Activated T-helper 2 cell treated with anti-CD3 and anti-CD28 coated beads, Interferon-gamma antibody, Interleukin-2, Interleukin-4, amounts not matched to agents 10 μg/mL and 5 μg/mL and 100 μg/mL, durations not matched to agents 14 hours and 24 hours and 36 hours (primary cell): ENCODE data around the gene XRCC6. TPM values are rescaled to one million over a fixed set of nuclear protein-coding genes. Genes with fewer than 3 reads are reported as not detected.
"Not testable (repeated sequence)": the region's sequence is repeated elsewhere in the genome, so short reads cannot be mapped to it uniquely, and the experiment has no call there.

ENCODE experiments used
- DNase-seq: peaks from one replicate; pipeline ENCODE4 v3.0.0; 2021; ENCODE audit warnings: low spot score
- H3K27ac Mint-ChIP-seq: one replicate; pipeline ENCODE4 v1.8.0; 2021; ENCODE audit warnings: mixed read lengths
- H3K27me3 Mint-ChIP-seq: one replicate; pipeline ENCODE4 v1.8.0; 2021; ENCODE audit warnings: low read depth, mixed read lengths
- H3K36me3 Mint-ChIP-seq: one replicate; pipeline ENCODE4 v1.8.0; 2021; ENCODE audit warnings: low read depth, mixed read lengths
- H3K4me1 Mint-ChIP-seq: one replicate; pipeline ENCODE4 v1.8.0; 2021; ENCODE audit warnings: low read depth, mixed read lengths
- H3K4me3 Mint-ChIP-seq: one replicate; pipeline ENCODE4 v1.8.0; 2021; ENCODE audit warnings: low read depth, mild to moderate bottlenecking, moderate library complexity, mixed read lengths
- H3K9me3 Mint-ChIP-seq: one replicate; pipeline ENCODE4 v1.8.0; 2021; ENCODE audit warnings: mixed read lengths
- intact Hi-C: fragments of 100-400 bp; cut with micrococcal nuclease; formaldehyde crosslinking; loops from one replicate; pipeline ENCODE4 v1.15.1; 2023
- total RNA-seq: library from RNA; stranded (reverse); gene quantifications from 2 replicates; pipeline ENCODE4 v1.2.3, GENCODE V29; 2022

The XRCC6 gene
- 420 and 421 TPM in 2 replicates for total RNA-seq

DNA sequence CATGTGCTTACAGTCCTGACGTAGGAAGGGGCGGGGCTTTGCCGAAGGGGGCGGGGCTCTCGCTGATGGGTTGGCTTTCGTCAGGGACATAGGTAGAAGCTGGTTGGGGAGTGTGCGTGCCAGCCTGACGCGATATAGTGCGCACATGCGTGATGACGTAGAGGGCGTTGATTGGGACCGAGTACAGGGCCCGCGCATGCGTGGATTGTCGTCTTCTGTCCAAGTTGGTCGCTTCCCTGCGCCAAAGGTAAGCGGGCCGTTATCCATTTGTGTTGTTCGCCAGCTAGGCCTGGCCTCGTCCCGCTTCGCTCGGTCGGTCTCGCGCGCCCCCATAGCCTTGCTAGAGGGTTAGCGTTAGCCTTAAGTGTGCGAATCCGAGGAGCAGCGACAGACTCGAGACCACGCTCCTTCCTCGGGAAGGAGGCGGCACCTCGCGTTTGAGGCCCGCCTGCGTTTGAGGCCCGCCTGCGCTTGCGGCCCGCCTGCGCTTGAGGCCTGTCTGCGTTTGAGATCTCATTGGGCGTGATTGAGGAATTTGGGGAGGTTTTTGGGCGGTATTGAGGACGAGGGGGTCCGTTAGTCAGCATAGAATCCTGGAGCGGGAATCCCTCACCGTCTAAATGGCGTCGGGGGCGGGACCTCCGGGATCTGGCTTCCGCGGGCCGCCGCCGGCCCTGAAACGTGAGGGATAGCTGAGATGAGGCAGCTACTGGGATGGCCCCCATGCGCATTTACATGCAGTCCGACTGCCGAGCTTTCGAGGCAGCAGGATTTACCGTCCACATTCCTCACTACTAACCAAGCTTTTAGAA is at the start of gene XRCC6:
TSS of gene XRCC6 (plus strand) at position 197 of the 812 bp plus-strand sequence. CDS start 710 bp downstream, outside the sequence.
- Mint-ChIP-seq H3K4me3 (peak within 1 kb of the TSS; percentile 91), H3K36me3 (peaks cover 56% of the 10 kb centered on the region), H3K4me1 (peaks cover 37% of the 10 kb centered on the region), H3K27me3 (no peaks in the 10 kb centered on the region), H3K27ac (peak within 1 kb of the TSS; percentile 94), H3K9me3 (no peaks in the 10 kb centered on the region)
- intact Hi-C loops: loop anchor here (1.0 to 10.0 kb wide), 5 partner anchors 18 to 177 kb away; partner anchors contain the start of genes POLR3H and TOB2
- peak; percentile 98 for DNase-seq

DNA sequence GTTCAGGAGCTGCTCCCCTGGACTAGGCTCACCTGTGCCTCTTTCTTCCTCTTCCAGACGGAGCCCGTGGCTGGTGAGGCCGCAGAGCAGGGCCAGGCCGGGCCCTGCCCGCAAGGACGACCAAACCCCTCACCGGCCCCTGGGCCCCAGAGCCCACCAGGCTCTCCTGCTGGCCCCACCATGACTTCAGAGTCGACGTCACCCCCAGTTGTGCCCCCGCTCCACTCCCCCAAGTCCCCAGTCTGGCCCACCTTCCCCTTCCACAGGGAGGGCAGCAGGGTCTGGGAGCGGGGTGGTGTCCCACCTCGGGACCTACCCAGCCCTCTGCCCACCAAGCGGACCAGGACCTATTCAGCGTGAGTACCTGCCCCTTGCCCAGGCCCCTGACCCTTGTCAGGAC is 49.3 kb upstream of the XRCC6 start:
- no peaks in the 10 kb centered on the region for H3K9me3 Mint-ChIP-seq
- no peak overlapping the region for H3K4me3 Mint-ChIP-seq
- no peak for DNase-seq
- no peaks in the 10 kb centered on the region for H3K27me3 Mint-ChIP-seq
- no peaks in the 10 kb centered on the region for H3K4me1 Mint-ChIP-seq
- peaks cover 2% of the 10 kb centered on the region for H3K36me3 Mint-ChIP-seq
- intact Hi-C loops: no loop called here
- no peak overlapping the region for H3K27ac Mint-ChIP-seq

DNA sequence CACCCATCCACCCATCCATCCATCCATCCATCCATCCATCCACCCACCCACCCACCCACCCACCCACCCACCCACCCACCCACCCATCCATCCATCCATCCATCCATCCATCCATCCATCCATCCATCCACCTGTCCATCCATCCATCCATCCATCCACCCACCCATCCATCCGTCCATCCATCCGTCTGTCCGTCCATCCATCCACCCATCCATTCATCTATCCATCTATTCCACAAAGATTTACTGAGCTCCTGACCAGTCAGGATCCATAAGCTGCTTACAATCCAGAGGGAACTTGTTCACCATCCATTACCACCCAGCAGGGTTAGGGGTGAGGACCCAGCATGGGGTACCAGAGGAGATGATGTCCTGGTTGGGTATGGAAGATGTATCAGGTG is 48.8 kb upstream of the XRCC6 start:
- intact Hi-C loops, H3K4me3 Mint-ChIP-seq, H3K27me3 Mint-ChIP-seq, H3K4me1 Mint-ChIP-seq, DNase-seq, H3K36me3 Mint-ChIP-seq, H3K27ac Mint-ChIP-seq, H3K9me3 Mint-ChIP-seq: not testable (repeated sequence)

DNA sequence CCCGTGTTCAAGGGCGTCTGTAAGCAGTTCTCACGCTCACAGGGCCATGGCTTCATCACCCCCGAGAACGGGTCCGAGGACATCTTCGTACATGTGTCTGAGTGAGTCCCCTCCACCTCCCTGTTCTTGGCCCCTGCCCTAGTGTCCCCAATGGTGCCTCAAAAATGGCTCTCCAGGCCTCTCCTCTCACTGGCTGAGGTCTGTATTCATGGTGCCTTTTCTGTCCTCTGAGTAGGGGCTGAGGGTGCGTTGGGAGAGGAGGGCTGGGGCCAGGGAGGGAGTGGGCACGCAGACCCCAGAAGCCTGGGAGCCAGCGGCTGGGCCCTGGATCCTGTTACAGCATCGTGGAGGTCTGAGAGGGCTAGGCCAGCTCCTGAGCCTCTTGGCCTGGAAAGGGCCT is 47.4 kb upstream of the XRCC6 start:
- H3K4me1 Mint-ChIP-seq: no peaks in the 10 kb centered on the region
- no peak for DNase-seq
- intact Hi-C loops: no loop called here
- peaks cover 10% of the 10 kb centered on the region for H3K36me3 Mint-ChIP-seq
- no peak overlapping the region for H3K27ac Mint-ChIP-seq
- no peak overlapping the region for H3K4me3 Mint-ChIP-seq
- no peaks in the 10 kb centered on the region for H3K27me3 Mint-ChIP-seq
- no peaks in the 10 kb centered on the region for H3K9me3 Mint-ChIP-seq

DNA sequence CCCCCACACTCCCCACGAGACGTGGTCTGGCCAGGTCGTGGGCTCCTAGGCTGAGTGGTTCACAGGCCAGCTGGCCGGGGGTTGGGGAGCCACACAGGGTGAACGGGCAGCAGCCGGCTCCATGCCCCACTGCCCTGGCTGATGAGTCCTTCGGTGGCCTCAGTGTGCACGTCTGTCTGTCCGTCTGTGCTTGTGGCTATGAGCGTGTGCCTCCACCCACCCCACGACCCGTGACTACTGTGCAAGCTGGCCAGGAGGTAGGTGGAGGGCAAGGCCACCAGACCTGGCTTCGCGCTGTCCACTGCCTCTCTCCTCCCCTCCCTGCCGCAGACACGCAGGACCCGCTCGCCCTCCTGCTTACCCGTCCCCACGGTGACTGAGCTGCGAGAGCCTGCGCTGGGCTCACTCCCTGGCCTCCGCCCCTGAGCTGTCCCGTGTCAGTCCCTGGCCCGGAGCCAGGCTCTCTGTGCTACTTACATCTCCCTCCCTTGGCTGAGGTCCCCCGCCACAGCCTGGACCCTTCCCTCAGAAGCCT is 46.2 kb upstream of the XRCC6 start:
- intact Hi-C loops: no loop called here
- Mint-ChIP-seq H3K9me3 (no peaks in the 10 kb centered on the region), H3K27ac (no peak overlapping the region), H3K4me1 (no peaks in the 10 kb centered on the region), H3K27me3 (no peaks in the 10 kb centered on the region), H3K4me3 (no peak overlapping the region), H3K36me3 (peaks cover 10% of the 10 kb centered on the region)
- DNase-seq: no peak

DNA sequence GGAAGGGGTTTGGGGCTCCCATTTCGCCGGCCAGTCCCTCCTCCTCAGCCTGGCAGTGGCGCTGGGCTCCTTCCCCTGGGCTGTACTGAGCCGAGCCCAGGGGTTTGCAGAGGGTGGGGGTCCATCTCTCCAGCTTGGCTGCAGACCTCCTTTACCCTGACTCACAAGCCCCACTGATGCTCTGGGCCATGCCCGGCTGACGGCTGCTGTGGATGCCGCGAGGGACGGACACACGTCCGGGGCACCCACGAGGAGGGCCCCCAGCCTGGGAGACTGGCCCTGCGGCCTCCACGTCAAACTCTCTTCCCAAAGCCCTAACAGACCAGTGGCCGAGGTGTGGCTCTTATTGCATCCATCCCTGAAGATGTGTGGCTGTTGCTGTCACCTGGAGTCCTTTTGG is 45.6 kb upstream of the XRCC6 start:
- Mint-ChIP-seq H3K4me3 (no peak overlapping the region), H3K27ac (no peak overlapping the region), H3K4me1 (no peaks in the 10 kb centered on the region), H3K27me3 (no peaks in the 10 kb centered on the region), H3K36me3 (peaks cover 16% of the 10 kb centered on the region), H3K9me3 (no peaks in the 10 kb centered on the region)
- no peak for DNase-seq
- intact Hi-C loops: no loop called here

DNA sequence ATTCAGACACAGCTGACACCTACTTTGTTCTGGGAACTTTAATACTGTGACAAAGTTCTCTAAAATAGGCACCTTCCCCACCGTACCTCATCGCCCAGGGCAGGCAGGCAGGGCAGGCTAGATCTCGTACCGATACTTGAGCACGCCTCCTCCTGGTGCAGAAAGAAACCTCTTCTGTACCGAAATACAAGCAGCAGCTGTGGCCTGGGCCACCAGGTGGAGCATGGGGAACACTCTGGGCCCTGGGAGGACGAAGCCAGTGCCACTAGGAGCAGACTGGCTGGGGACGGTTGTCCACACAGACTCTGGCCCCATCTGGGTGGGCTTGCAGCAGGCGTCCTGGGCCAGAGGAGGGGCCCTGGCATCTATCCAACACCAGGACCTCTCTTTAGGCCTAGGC is 44.2 kb upstream of the XRCC6 start:
- no peaks in the 10 kb centered on the region for H3K4me1 Mint-ChIP-seq
- H3K4me3 Mint-ChIP-seq: no peak overlapping the region
- intact Hi-C loops: no loop called here
- no peaks in the 10 kb centered on the region for H3K9me3 Mint-ChIP-seq
- H3K27ac Mint-ChIP-seq: no peak overlapping the region
- peaks cover 16% of the 10 kb centered on the region for H3K36me3 Mint-ChIP-seq
- DNase-seq: peak; percentile 36
- no peaks in the 10 kb centered on the region for H3K27me3 Mint-ChIP-seq

DNA sequence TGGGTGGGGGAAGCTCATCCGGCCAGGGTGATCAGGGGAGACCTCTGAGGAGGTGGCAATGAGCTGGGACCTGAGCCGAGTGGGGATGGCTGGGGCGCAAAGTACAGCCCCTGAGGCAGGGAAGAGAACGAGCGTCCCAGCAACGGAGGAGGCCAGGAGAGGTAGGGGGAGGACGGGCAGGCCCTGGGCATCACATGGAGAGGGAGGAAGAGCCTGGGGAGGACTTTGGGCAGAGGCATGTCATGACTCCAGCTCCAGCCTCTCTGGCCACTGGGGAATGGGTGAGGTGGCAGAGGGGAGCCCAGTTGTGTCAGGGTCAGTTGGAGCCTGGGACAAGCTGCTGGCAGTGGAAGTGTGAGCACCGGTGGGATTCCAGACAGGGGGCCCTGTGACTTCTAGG is 43.0 kb upstream of the XRCC6 start:
- H3K27me3 Mint-ChIP-seq: no peaks in the 10 kb centered on the region
- H3K9me3 Mint-ChIP-seq: no peaks in the 10 kb centered on the region
- no peak for DNase-seq
- no peaks in the 10 kb centered on the region for H3K4me1 Mint-ChIP-seq
- H3K27ac Mint-ChIP-seq: no peak overlapping the region
- no peak overlapping the region for H3K4me3 Mint-ChIP-seq
- H3K36me3 Mint-ChIP-seq: peaks cover 24% of the 10 kb centered on the region
- intact Hi-C loops: no loop called here

DNA sequence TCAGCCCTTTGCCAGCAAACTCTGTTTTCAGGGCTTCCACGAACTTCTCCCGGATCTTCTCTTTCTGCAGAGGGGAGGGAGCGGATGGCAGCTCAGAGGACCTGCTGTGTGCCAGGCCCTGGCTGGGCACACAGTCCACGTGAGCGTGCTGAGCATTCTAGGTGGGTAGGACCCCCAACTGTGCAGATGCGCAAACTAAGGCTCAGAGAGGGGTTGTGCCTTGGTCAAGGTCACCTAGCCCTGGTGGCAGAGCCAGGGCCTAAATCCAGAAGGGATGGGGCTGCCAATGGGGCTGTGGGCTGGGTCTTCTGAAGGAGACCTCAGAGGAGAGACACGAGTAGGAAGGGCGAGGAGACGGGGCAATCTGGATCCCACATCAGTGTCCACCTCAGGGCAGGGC is 42.3 kb upstream of the XRCC6 start:
- no peak for DNase-seq
- no peak overlapping the region for H3K4me3 Mint-ChIP-seq
- no peaks in the 10 kb centered on the region for H3K27me3 Mint-ChIP-seq
- H3K4me1 Mint-ChIP-seq: no peaks in the 10 kb centered on the region
- intact Hi-C loops: no loop called here
- H3K36me3 Mint-ChIP-seq: peaks cover 27% of the 10 kb centered on the region
- no peak overlapping the region for H3K27ac Mint-ChIP-seq
- no peaks in the 10 kb centered on the region for H3K9me3 Mint-ChIP-seq

DNA sequence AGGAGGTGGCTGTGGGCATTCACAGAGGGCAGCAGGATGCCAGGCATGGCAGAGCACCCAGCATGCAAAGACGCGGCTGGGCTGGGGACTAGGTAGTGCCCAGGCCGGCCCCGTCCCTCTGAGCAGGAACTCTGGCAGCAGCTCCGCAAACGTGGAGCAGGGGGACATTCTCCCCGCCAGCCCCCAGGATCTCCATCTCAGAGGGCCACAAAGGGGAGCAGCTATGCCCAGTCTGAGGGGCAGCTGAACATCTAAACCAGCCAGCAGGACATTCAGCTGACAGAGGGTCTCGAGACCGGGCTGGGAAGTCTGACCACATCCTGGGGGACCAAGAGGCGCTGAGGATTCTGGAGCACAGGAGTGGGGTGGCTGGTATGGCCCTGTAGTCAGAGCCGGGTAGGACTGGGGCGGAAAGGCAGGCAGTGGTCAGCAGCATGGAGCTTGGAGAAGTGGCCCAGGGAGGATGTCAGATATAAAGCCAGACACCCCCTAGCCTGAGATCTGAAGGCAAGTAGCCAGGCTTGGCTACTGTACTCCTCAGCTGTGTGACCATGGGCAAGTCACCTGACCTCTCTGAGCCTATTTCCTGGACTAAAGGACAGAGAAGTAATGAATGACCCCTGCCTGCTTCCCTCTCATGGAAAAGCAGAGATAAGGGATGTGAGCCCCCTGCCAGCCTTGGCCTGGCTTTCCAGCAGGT is 41.6 kb upstream of the XRCC6 start:
- Mint-ChIP-seq H3K4me3 (no peak overlapping the region), H3K27ac (no peak overlapping the region), H3K27me3 (no peaks in the 10 kb centered on the region), H3K4me1 (no peaks in the 10 kb centered on the region), H3K9me3 (no peaks in the 10 kb centered on the region), H3K36me3 (peaks cover 31% of the 10 kb centered on the region)
- intact Hi-C loops: no loop called here
- no peak for DNase-seq

DNA sequence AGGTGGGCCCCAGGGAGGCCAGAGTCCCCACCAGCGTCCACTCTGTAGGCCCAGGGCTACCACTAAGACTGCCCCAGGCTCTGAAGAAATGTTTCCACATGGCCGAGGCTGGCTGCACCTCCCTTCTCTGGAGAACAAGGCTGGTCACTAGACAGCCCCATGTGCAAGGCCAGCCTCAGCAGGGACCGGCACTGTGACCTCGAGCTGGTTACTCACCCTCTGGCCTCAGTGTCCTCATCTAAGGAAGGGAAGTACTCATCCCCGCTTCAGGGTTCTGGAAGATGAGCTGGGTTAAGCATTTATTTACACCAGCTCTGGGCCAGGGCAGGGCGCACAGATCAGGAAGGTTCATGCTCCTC is 41.1 kb upstream of the XRCC6 start:
- H3K4me1 Mint-ChIP-seq: no peaks in the 10 kb centered on the region
- DNase-seq: no peak
- H3K9me3 Mint-ChIP-seq: no peaks in the 10 kb centered on the region
- peaks cover 36% of the 10 kb centered on the region for H3K36me3 Mint-ChIP-seq
- H3K27ac Mint-ChIP-seq: no peak overlapping the region
- H3K27me3 Mint-ChIP-seq: no peaks in the 10 kb centered on the region
- H3K4me3 Mint-ChIP-seq: no peak overlapping the region
- intact Hi-C loops: no loop called here

DNA sequence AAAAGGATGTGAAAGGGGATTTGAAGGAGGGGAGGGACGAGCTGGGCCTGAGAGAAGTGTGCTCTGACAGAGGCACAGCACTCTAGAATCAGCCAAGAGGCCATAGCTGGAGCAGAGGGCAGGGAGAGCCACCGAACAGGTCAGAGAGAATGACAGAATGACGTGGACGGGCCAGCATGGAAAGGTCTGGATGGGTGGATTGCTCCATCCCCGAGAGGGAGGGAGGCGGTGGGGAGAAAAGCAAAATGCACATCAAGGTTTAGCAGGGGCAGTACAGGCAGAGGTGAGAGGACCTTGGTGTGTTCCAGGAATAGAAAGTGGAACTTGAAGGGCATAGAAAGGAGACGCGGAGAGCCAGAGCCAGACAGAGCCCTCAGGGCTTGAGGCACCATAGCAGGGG is 38.4 kb upstream of the XRCC6 start:
- H3K27ac Mint-ChIP-seq: no peak overlapping the region

DNA sequence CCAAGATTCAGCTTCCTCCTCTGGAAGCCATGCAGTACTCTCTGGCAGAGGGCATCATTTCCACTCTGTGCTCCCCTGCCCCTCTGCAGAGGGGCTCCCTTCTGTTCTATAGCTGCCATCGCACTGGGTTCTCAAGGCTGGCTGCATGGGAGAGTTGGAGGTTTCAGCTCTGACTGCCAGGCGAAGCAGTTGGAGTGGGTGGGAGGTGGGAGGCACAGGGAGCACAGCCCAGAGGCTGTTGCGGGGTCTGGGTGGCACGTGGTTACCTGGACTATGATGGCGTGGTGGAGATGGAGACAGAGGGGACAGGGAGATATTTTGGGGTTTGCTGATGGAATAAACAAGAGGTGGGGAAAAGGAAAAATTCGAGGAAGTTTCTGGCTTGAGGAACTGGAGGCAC is 36.2 kb upstream of the XRCC6 start:
- intact Hi-C loops: no loop called here
- H3K4me3 Mint-ChIP-seq: no peak overlapping the region
- H3K27me3 Mint-ChIP-seq: no peaks in the 10 kb centered on the region
- H3K36me3 Mint-ChIP-seq: peaks cover 29% of the 10 kb centered on the region
- no peak overlapping the region for H3K27ac Mint-ChIP-seq
- DNase-seq: no peak
- peaks cover 10% of the 10 kb centered on the region for H3K4me1 Mint-ChIP-seq
- no peaks in the 10 kb centered on the region for H3K9me3 Mint-ChIP-seq

More for the DNA sequence above, 38.4 kb upstream of the XRCC6 start:
- no peaks in the 10 kb centered on the region for H3K27me3 Mint-ChIP-seq
- no peaks in the 10 kb centered on the region for H3K9me3 Mint-ChIP-seq
- DNase-seq: no peak
- intact Hi-C loops: no loop called here
- no peak overlapping the region for H3K4me3 Mint-ChIP-seq
- peaks cover 33% of the 10 kb centered on the region for H3K36me3 Mint-ChIP-seq
- peaks cover under 1% of the 10 kb centered on the region for H3K4me1 Mint-ChIP-seq
